ENCODE data around the gene TTLL11. TPM values are rescaled to one million over a fixed set of nuclear protein-coding genes. Genes with fewer than 3 reads are reported as not detected.

The TTLL11 gene
- polyA plus RNA-seq, 4 donors = 6.6 to 9.3 (median 7.9) TPM

DNA sequence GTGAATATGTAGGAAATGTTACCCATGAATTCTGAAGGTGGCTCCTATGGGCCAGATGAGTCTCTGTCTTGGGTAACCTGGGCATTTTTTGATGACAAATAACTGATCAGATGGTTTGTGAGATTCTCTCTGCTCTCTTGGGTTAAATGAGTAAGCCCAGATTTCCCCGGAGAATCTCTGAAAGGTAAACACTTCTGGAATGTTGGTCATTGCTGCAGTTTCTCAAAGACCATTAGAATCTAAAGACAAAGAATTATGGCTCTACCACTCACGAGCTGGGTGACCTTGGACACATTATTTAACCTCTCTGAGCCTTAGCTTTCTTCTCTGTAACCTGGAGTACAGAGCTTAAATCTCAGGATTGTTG lies 250.5 kb downstream of the TTLL11 start:
- no peak for DNase-seq (ENCODE audit: low read depth in 4 of 4, low spot score in 3 of 4)

DNA sequence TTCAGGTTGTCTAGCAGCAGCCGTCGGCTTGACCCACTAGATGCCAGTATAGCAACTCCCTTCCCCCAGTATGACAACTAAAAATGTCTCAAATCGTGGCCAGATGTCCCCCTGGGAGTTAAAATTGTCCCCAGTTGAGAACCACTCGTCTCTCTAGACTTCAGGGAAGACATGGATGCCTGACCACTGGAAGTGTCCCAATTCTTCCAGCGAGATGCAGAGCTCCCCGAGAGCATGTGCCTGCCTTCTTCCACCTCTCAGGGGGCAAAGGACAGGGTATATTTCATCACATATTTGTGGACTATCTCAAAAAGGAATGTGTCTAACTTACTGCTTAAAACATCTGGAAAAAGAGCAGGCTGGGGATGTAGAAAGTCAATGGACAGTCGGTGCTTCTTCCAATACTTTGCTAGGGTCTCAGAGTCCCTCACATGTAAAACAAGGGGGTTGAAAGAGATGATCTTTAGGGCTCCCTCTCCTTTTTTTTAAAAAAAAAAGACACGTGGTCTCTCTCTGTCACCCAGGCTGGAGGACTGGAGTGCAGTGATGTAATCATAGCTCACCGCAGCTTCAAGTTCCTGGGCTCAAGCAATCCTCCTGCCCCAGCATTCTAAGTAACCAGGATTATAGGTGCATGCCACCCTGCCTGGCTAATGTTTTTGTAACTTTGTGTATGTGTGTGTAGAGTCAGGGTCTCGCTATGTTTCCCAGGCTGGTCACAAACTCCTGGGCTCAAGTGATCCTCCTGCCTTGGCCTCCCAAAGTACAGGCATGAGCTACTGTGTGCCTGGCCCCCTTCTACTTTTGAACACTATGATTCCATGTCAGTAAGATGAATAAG lies 251.1 kb downstream of the TTLL11 start:
- no peak for DNase-seq (ENCODE audit: low read depth in 4 of 4, low spot score in 3 of 4)

DNA sequence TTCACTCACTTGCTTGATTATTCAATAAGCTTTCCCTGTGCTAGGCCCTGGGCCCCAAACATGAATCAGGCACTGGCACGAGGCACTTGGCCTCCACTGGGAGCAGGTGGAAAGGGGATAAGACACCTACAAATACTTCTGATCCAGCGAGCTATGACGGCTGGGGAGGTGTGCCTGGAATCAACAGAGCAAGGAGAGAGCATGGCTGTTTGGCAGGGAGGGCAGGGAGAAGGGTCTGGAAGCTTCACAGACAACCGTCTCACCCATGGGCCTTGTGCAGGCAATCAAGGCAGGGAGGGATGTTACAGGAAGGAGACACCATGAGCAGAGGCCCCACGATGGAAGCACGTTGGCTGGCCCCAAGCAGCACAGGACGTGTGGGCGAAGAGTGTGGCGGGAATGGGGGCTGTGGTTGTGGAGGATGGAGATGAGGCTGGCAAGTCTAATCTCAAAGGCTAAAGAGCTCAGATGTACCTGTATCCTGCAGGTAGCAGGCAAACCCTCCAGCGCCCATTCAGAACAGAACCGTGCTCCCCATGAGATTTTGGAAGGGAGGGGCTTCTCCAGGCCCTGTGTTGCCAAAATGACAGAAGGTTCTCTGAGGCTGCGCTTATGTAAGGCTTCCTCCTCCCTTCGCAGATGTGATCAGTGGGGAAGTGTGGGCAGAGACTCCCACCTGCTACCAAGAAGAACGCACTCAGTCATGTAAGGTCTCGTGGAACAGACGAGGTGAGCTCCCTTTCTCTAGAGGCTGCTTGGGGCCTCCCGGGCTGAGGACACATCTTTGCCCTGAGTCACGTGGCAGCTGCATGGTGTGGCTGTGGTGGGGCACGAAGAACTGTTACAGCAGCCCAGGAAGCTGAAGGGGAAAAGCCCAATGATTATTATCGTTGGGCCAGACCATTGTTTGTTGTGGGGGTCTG lies 252.0 kb downstream of the TTLL11 start:
- DNase-seq (ENCODE audit: low read depth in 4 of 4, low spot score in 3 of 4) = peak in 1 of 4 donors; percentile 32

DNA sequence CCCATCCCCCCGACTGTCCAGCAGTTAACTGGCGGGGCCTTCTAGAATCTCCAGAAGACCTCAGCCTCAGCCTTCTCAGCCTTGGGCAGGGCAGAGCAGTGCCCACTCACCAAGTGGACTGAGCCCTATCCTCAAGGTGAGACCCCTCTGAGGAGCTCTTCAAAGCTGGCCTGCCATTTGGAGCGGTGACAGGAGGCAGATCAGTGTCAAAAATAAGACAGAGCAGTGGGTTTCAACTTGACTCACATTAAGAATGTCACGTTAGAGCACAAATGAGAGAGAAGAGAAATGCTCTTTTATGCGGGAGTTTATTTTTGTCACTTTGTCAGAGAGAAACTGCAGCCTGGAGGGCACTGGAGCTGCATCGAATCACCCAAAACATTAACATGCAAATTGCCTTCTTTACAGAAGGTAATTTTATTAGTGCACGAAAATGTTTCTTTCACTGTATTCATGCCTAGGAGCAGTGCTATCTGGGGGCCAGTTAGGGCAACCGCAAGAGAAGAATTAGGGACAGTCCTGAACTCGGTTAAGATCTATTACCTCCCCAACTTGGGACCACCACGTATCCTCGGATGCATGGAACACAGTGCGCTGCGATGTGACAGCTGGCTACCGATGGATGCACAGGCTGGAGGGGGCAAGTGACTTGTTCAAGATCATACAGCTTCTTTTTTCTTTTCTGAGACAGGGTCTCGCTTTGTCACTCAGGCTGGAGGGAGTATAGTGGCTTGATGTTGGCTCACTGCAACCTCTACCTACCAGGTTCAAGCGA lies 253.2 kb downstream of the TTLL11 start:
- DNase-seq (ENCODE audit: low read depth in 4 of 4, low spot score in 3 of 4) = no peak

DNA sequence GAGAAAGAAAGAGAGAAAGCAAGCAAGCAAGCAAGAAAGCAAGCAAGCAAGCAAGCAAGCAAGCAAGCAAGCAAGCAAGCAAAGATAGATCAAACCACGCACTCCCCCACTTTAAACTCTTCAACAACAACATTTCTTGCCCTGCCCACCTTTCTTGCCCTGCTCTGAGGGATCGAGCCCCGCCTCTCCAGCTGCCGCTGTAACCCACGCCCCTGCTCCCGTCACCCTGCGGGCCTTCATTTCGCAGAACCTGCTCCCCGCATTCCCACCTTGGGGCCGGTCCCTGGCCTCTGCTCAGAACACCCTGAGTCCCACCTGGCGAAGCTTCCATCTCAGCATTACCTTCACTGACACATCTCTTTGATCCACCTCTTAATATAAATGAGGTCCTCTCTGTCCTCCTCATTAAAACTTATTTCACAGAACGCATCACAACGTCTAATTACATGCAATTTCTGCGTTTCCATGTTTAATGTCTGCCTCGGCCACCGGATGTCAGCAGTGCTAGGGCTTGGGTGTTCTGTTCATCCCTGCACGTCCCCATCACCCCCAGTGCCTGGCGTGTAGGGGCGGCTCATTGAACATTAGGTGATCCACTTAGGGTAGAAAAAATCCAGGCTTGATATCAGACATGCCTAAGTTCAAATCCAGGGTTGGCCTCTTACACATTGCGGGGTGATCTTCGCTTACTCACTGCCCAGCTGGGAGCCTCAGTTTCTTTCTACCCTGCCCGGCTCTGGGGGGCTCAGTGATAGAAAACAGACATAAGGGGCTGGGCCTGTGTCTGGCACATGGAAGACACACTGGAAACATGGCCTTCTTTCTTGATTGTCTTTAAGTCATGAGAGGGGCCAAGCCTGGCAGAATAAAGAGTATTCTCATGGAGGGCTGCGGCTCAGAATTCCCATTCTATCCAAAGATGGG lies 254.1 kb downstream of the TTLL11 start:
- DNase-seq (ENCODE audit: low read depth in 4 of 4, low spot score in 3 of 4) = no peak

DNA sequence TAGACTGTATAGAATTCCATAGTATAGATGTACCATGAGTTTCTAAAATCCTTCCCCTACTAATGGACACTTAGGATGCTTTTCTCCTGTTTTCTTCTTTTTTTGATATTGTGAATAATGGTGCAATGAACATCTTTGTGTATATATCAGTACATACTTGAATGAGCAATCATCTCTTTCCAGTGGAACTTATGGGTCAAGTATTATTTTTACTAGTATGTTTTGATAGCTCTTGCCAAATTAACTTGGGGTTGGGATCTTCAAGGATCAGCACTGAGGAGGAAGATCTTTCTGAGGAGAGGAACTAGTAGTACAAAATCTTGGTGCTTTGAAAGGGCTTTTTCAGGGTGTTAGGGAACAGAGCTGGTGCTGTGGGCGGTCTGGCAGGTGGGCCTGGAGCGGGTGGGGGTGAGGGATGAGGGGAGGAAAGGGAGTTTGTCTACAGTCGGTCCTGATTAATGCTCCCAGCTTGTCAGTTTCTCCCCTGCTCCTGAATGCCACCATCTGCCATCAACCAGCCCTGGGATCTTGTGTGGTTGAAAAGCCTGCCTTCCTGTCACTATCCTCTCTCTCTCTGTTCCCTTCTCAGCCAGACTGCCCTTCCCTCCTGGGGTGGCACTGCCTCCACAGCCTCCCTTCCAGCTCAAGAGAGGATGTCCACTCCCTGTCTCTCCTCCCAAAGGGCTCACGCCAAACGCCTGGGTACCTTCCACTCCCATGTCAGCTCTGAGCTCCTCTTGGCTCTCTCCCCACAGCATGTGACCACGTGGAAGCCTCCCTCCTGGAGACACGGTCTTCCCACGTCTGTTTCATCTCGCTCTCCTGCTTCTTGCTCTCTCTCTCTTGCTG lies 255.8 kb downstream of the TTLL11 start:
- DNase-seq (ENCODE audit: low read depth in 4 of 4, low spot score in 3 of 4) = no peak

DNA sequence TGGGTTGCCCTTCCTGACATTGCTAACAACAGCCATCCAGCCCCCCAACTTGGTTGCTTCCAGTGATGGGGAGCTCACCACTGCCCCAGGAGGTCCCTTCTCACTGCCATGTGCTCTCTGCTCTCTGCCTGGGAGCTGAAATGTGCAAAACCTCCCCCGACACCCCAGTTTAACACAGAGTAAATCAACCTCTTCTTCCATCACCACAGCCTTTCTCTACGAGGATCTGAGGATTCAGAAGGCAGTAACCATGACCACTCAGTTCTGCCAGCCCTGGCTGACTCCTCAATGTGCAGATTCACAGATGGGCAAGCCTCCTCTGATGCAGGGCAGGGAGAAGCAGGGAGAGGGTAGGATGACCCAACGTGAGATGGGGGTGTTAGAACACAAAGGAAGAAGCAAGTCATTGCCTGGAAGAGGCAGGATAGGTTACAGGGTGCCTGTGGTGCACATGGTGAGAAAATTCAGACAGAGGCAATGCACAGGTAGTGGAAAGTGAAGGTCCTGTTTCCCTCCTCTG lies 256.7 kb downstream of the TTLL11 start:
- no peak for DNase-seq (ENCODE audit: low read depth in 4 of 4, low spot score in 3 of 4)

DNA sequence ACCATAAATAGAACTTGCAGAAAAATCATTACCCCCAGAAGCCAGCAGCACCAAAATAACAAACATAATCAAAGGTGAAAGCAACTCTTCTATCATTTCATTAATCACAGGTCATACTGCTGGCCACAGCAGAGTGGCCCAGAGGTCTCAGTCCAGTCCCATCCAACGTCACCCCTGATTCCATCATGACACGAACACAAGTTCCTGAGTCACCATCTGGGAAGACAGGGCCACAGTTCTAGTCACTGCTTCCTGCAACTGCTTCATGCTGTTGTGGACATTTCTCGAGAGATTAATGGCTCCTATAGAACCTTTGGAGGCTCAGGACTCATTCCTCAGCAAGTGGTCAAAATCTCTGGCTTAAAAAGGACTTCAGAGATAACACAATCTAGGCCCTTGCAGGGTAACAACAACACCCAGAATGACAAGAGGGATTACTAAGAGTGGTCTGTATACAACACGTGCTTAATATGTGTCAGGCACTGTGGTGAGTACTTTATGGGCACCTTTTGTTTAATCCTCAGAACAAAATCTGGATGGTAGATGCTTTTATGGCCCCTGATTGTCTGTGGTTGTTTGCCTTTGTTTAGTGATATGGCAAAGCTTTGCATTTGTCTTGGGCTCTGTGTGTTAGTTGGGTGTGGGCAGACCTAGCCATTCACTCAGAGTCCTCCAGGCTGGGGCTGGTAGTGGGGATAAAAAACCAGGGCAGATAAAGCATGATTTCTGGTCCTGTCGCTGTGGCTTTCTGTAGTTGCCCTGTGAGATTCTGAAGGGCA lies 257.3 kb downstream of the TTLL11 start:
- no peak for DNase-seq (ENCODE audit: low read depth in 4 of 4, low spot score in 3 of 4)

DNA sequence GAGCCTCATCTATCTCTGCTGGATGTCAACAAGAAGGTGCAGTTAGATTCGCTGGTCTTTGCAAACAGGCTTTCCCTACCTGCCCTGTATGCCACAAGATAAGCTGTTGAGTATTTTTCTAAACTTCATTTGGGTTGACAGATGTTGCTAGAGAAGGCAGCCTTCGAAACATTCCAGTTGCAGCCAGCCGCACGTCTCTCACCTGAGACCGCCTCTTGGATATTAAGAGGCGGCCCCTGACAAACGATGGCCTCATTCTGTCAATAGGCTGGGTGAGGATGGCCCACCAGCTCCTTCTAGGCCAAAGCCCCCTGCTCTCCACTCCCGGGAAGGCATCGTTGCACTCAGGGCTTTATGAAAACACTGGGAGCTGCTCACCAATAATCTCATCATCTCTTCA lies 260.0 kb downstream of the TTLL11 start:
- DNase-seq (ENCODE audit: low read depth in 4 of 4, low spot score in 3 of 4) = no peak

DNA sequence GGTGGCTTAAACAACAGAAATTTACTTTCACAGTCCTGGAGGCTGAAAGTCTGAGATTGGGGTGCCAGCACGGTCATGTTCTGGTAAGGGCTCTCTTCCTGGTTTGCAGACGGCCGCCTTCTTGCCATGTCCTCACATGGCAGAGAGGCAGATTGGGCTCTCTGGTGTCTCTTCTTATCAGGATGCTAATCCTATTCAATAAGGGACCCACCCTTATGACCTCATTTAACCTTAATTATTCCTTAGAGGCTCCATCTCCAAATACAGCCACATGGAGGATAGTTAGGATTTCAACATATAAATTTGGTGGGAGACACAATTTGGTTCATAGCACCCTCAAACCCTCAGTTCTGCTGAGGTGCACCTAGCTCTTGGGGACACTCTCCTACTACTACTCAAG lies 261.2 kb downstream of the TTLL11 start:
- DNase-seq (ENCODE audit: low read depth in 4 of 4, low spot score in 3 of 4) = no peak

DNA sequence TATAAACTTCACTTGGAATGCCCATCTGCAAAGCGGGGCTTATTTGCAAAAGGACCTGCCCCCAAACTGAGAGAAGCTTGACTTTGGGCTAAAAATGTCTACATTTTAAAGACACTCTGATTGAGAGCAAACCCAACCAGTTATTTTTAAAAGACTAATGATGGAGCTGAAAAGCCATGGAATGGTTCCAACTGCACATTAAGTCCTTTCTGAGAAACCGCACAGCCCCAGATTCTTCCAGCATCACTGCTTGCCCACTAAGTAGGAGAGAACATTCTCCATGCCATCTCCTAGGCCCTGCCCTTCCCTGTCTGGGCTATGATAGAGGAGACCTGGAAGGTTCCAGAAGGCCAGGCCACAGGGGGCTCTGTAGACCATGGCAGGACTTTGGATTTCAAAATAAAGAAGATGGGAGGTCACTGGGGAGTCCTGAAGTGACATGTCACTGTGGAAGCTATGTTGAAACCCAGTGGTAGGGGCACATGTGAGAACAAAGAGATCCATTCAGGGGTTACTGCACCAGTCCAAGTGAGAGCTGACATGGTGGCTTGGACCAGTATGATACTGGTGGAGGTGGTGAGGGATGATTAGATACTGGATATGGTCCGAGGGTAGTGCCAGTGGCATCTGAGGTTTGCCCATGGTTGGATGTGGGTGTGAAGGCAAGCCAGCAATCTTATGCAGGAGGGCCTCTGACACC lies 262.5 kb downstream of the TTLL11 start:
- no peak for DNase-seq (ENCODE audit: low read depth in 4 of 4, low spot score in 3 of 4)

DNA sequence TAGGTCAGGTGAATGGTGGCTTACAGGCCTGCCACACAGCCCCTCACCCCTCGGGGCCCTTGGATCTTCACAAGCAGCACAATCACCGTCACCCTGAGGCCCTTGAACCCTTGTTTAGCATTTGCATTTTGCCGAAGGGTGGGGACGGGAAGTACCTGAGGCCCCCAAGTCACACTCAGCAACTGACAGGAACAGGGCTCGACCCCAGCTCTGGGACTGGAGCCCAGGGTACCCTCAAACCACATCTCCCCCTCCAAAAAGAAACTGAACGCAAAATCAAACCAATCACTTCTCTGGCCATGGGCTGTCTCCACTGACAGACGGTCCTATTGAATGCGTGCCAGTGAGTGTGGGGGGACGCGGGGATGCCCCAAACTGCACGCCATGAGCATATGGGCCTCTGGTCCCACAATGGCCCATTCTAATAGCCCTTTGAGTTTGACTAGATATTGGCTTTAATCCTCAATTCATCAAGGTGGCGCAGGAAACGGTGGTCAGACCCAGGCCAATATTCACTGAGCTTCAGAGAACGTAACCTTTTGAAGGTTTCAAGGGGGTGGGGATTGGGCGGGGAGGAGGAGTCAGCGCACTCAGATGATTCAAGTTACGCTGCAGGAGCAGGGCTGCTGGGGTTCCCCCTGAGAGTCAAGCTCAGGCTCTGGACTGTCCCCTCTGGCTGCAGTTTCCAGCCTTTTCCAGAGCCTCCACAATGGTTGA lies 265.7 kb downstream of the TTLL11 start:
- DNase-seq (ENCODE audit: low read depth in 4 of 4, low spot score in 3 of 4) = no peak

DNA sequence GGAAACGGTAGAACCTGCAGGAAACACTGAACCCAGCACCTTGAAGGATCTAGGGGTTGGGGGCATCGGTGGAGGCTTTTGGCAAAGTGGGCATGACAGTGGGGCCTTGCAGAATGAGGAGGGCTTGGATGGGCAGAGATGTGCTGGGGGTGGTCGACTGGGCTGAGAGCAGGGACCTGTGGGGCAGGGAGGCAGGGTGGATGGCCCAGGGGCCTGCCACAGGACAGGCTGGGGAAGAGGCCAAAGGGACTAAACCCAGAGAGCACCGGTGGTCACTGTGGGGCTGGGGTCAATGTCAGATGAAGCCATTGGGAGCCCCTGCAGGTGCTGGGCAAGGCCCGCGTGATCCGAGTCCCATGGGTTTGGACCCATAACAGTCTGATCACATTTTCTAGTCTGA lies 266.4 kb downstream of the TTLL11 start:
- DNase-seq (ENCODE audit: low read depth in 4 of 4, low spot score in 3 of 4) = no peak

DNA sequence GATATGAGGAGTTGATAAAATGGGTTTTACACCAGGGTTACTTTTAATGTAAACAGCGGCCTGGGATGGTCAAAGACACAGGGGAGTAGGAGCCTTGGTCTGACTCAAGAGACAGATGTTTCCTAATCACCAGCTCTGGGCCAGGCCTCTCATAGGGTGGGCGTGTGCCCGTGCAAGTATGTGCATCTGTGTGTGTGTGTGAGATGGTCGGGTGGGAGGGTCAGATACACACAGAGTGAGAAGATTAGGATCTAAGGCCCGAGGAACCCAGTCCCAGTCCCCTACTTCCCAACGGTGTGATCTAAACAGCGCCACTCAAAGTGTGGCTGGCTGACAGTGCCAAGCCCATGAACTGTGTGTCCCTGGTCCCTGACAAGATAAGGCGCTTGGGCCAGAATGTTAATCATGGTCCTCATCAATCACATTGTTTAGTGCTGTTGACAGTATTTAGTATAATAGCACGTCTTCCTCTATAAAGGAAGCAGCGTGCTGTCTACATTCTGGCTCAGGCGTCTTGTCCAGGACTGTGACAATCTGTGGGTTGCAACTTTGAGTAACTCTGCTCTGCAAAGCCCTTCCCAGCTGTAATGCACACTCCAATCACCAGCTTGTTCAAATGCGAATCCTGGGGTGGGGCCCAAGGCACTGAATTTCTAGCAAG lies 267.9 kb downstream of the TTLL11 start:
- DNase-seq (ENCODE audit: low read depth in 4 of 4, low spot score in 3 of 4) = no peak

DNA sequence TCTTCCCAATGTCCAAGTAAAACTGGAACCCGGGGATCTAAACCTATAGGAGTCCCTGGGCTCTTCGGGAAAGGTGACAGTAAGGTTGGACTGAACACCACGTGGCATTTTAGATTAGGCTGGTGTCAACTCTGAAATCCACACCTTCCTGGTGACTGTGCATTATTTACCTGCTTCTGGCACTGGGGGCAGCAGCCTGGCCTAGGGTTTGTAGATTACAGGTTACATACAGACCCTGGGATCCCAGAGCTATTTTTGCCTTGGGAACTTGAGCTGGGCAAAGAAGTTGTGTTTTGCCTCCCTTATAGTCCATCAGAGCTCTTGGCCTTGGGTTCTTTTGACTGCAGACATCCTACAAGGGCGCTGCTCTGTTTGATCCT lies 268.5 kb downstream of the TTLL11 start:
- no peak for DNase-seq (ENCODE audit: low read depth in 4 of 4, low spot score in 3 of 4)

DNA sequence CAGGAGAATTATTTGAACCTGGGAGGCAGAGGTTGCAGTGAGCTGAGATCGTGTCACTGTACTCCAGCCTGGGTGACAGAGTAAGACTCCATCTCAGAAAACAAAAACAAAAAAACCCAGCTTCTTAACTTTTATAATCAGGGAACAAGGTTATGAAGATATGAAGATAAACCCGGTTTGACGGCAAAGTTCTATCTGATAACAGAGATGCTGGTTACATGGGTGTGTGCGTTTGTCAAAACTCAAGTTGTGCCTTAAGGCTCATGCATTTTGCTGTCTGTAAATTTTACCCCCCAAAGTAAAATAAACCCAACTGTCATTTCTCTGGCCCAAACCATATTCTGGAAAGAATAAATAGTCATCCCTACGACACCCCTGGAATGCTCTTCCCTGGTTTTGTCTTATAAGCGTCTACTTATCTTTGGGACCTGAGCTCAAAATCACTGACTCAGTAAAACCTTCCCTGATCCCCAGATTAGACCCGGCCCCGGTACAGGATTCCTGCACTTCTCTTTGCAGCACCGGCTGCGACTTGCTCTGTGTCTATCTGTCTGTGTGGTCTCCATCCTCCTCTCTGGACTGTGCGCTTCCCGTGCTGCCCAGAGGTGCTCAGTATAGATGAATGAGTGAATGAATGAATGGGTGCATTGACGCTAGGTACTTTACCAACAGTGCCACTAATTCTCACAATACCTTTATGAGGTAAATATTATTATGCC lies 269.5 kb downstream of the TTLL11 start:
- DNase-seq (ENCODE audit: low read depth in 4 of 4, low spot score in 3 of 4) = no peak

All from left renal pelvis (tissue), 4 donors.